ENCODE measurements around the gene PITPNM3.

DNA sequence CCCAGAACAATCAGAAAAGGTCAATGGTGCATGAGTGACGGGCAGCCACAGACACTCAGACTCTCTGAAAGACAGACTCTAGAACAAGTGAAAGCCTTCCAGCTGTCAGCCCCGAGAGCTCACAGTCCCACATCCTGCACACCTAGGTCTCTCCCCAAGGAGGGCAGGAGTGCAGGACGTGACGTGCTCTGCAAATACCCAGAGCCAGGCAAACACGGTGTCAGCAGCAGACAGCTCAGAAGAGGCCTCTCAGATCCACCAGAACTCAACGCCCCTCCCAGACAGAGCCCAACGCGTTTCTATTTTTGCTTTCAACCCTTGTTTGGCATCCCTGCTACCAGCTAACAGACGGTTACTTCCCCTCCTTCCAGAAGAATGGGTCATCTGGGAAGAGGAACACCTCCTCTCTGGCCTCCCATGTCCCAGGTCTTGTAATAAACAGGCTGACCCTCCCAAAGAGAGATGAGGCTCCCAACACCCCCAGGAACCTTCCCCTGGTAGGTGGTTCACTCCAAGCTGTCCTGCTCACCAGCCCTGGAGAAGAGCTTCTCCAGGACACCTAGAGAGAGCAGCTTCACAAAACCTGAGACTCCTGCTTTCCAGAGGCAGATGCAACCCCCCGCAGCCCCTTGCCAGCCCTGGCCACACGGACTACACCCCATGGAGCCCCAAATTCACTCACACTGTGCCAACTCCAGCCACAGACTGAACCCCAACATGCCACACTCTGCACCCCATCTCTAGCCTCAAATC lies 7.6 kb downstream of the PITPNM3 start:
- TF ChIP-seq ZC3H10 (CRISPR knock-in tag; IDR thresholded peaks at IDR 0.05) (no peak), ZFP30 (CRISPR knock-in tag; IDR thresholded peaks at IDR 0.05) (no peak), CREB5 (CRISPR knock-in tag; IDR thresholded peaks at IDR 0.05; ENCODE audit: low read depth) (no peak), ZNF70 (CRISPR knock-in tag; IDR thresholded peaks at IDR 0.05) (no peak), ZFP3 (CRISPR knock-in tag; IDR thresholded peaks at IDR 0.05) (no peak), ESRRG (CRISPR knock-in tag; IDR thresholded peaks at IDR 0.05) (no peak), CSRNP3 (CRISPR knock-in tag; IDR thresholded peaks at IDR 0.05) (no peak), BACH2 (CRISPR knock-in tag; IDR thresholded peaks at IDR 0.05; ENCODE audit: borderline replicate concordance) (no peak), TOX (CRISPR knock-in tag; IDR thresholded peaks at IDR 0.05; ENCODE audit: borderline replicate concordance) (no peak), ARNTL (CRISPR knock-in tag; IDR thresholded peaks at IDR 0.05; ENCODE audit: borderline replicate concordance, low read depth) (no peak)
- TF ChIP-seq, protein P1, sequence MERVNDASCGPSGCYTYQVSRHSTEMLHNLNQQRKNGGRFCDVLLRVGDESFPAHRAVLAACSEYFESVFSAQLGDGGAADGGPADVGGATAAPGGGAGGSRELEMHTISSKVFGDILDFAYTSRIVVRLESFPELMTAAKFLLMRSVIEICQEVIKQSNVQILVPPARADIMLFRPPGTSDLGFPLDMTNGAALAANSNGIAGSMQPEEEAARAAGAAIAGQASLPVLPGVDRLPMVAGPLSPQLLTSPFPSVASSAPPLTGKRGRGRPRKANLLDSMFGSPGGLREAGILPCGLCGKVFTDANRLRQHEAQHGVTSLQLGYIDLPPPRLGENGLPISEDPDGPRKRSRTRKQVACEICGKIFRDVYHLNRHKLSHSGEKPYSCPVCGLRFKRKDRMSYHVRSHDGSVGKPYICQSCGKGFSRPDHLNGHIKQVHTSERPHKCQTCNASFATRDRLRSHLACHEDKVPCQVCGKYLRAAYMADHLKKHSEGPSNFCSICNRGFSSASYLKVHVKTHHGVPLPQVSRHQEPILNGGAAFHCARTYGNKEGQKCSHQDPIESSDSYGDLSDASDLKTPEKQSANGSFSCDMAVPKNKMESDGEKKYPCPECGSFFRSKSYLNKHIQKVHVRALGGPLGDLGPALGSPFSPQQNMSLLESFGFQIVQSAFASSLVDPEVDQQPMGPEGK (CRISPR knock-in tag; IDR thresholded peaks at IDR 0.05; ENCODE audit: borderline replicate concordance): no peak
- TF ChIP-seq, protein P2, sequence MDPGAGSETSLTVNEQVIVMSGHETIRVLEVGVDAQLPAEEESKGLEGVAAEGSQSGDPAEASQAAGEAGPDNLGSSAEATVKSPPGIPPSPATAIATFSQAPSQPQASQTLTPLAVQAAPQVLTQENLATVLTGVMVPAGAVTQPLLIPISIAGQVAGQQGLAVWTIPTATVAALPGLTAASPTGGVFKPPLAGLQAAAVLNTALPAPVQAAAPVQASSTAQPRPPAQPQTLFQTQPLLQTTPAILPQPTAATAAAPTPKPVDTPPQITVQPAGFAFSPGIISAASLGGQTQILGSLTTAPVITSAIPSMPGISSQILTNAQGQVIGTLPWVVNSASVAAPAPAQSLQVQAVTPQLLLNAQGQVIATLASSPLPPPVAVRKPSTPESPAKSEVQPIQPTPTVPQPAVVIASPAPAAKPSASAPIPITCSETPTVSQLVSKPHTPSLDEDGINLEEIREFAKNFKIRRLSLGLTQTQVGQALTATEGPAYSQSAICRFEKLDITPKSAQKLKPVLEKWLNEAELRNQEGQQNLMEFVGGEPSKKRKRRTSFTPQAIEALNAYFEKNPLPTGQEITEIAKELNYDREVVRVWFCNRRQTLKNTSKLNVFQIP (CRISPR knock-in tag; IDR thresholded peaks at IDR 0.05; ENCODE audit: borderline replicate concordance, low read depth): no peak
- TF ChIP-seq, protein P3, sequence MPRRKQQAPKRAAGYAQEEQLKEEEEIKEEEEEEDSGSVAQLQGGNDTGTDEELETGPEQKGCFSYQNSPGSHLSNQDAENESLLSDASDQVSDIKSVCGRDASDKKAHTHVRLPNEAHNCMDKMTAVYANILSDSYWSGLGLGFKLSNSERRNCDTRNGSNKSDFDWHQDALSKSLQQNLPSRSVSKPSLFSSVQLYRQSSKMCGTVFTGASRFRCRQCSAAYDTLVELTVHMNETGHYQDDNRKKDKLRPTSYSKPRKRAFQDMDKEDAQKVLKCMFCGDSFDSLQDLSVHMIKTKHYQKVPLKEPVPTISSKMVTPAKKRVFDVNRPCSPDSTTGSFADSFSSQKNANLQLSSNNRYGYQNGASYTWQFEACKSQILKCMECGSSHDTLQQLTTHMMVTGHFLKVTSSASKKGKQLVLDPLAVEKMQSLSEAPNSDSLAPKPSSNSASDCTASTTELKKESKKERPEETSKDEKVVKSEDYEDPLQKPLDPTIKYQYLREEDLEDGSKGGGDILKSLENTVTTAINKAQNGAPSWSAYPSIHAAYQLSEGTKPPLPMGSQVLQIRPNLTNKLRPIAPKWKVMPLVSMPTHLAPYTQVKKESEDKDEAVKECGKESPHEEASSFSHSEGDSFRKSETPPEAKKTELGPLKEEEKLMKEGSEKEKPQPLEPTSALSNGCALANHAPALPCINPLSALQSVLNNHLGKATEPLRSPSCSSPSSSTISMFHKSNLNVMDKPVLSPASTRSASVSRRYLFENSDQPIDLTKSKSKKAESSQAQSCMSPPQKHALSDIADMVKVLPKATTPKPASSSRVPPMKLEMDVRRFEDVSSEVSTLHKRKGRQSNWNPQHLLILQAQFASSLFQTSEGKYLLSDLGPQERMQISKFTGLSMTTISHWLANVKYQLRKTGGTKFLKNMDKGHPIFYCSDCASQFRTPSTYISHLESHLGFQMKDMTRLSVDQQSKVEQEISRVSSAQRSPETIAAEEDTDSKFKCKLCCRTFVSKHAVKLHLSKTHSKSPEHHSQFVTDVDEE (CRISPR knock-in tag; IDR thresholded peaks at IDR 0.05): no peak

Data from SK-N-SH treated with all-trans-retinoic acid at 6 μM for 48 hours (cell line).